HG03460 (cell line): ENCODE measurements around the gene OR8H3.
"Not testable (repeated sequence)": the region's sequence is repeated elsewhere in the genome, so short reads cannot be mapped to it uniquely, and the experiment has no call there.

ENCODE experiments used
- ATAC-seq: cut with Tn5 transposase; IDR thresholded peaks from one replicate; pipeline ENCODE4 v1.9.1; 2021; ENCODE audit not compliant: unreplicated experiment

OR8H3 gene, protein sequence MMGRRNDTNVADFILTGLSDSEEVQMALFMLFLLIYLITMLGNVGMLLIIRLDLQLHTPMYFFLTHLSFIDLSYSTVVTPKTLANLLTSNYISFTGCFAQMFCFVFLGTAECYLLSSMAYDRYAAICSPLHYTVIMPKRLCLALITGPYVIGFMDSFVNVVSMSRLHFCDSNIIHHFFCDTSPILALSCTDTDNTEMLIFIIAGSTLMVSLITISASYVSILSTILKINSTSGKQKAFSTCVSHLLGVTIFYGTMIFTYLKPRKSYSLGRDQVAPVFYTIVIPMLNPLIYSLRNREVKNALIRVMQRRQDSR

GRCh38 chr11:56122073-56122472 lies at the start of gene OR8H3:
TSS of gene OR8H3 (plus strand) at chr11:56122373. CDS start at chr11:56122373, 0 bp downstream.
- no peak for ATAC-seq

GRCh38 chr11:56089697-56090096 lies 32.5 kb upstream of the OR8H3 start:
- no peak for ATAC-seq

- ATAC-seq = no peak
Observed at GRCh38 chr11:56093008-56093407, 29.2 kb upstream of the OR8H3 start, which contains the start of gene OR8I2. TSS of gene OR8I2 (plus strand) at chr11:56093308. CDS start at chr11:56093308, 0 bp downstream.

- ATAC-seq = no peak
Observed at GRCh38 chr11:56103210-56103737, 18.9 kb upstream of the OR8H3 start, which contains the start of gene OR8H2. TSS of gene OR8H2 (plus strand) at chr11:56103687. CDS start at chr11:56105043, 1,356 bp downstream.

GRCh38 chr11:56140151-56140661 lies 18.0 kb downstream of the OR8H3 start, which contains the start of gene OR8J3:
TSS of gene OR8J3 (minus strand) at chr11:56140201. CDS start at chr11:56137718, 2,483 bp downstream.
- no peak for ATAC-seq

DNA sequence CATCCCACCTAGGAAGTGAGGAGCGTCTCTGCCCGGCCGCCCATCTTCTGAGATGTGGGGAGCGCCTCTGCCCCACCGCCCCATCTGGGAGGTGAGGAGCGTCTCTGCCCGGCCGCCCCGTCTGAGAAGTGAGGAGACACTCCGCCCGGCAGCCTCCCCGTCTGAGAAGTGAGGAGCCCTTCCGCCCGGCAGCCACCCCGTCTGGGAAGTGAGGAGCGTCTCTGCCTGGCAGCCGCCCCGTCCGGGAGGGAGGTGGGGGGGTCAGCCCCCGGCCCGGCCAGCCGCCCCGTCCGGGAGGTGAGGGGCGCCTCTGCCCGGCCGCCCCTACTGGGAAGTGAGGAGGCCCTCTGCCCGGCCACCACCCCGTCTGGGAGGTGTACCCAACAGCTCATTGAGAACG lies 21.5 kb downstream of the OR8H3 start:
- ATAC-seq = not testable (repeated sequence)

- no peak for ATAC-seq
Observed at GRCh38 chr11:56151376-56151775, 29.2 kb downstream of the OR8H3 start.

DNA sequence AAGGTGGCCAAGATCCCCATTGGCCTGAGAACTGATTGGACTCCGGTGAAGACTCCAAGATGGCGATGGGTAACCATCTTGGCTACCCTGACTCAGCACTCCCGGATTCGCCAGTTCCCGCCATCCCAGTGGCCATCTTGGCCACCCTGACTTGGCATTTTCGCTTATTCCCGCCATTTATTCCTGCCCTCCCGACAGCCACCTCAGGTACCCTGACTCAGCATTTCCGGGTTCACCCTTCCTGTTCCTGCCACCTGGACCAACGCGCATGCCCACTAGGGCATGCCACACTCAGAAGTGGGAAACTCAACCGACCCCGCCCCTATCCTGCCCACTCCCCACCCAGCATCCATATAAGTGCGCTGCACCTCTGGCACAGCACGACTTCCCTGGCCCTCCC lies 30.2 kb downstream of the OR8H3 start:
- no peak for ATAC-seq

GRCh38 chr11:56160217-56160616 lies 38.0 kb downstream of the OR8H3 start, which contains the start of gene OR8K5:
TSS of gene OR8K5 (minus strand) at chr11:56160317. CDS start at chr11:56160317, 0 bp downstream.
- no peak for ATAC-seq

DNA sequence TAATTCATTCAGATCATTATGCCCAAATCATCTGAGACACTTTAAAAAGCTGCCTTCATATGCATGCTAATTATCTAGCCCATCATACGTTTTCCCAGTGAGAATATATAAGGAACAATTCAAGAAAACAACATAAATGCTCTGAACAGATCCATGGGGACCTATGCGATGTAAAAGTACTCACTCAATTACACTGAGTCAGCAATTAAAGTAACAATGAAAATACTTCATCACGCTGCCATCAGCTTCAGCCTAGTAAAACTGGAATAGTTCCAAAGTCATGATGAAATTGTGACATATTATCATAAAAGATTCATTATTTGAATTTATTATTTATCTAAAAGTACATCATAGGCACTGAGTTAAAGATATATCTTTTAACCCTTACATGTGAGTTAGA lies 41.6 kb downstream of the OR8H3 start:
- ATAC-seq = no peak

DNA sequence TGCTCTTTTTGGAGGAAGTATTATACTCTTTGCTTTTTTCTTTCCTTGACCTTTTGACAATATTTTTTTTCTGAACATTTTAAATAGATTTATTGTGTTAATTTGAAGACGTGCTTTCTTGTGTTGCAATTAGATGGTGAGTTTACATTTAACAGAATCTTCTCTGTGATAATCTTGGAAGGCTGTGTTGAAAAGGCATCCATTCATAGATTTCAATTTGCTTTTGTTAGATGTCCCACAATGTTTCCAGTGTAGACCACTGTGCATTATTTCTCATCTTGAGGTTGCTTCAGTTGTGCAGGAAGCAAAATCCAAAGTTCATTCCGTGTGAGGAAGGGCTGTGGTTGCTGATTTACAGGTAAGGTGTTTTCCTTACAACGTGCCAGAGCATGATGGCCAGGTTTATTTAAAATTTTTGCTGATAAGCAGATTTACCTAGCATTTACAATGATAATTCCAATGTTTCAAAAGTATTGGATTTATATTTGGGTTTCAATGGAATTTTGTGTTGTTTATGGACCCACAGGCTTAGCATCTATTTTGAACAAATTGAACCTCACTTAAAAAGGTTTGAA lies 50.2 kb downstream of the OR8H3 start:
- no peak for ATAC-seq
